Astrocyte (in vitro differentiated cells and primary cell): Measurements from ENCODE around the gene KYNU.
"Not testable (repeated sequence)": the region's sequence is repeated elsewhere in the genome, so short reads cannot be mapped to it uniquely, and the experiment has no call there.

Experiments
- EZH2 ChIP-seq: IDR thresholded peaks from 2 replicates; pipeline ENCODE4 v1.6.1; 2012; ENCODE audit warnings: mild to moderate bottlenecking, low read length, inconsistent platforms; ENCODE audit not compliant: insufficient read depth
- TF ChIP-seq, protein P1 (sequence below): IDR thresholded peaks from 2 replicates; pipeline ENCODE4 v1.5.1; 2011; ENCODE audit warnings: low read depth, mild to moderate bottlenecking, inconsistent platforms, low read length, moderate library complexity; ENCODE audit not compliant: insufficient read depth

DNA sequence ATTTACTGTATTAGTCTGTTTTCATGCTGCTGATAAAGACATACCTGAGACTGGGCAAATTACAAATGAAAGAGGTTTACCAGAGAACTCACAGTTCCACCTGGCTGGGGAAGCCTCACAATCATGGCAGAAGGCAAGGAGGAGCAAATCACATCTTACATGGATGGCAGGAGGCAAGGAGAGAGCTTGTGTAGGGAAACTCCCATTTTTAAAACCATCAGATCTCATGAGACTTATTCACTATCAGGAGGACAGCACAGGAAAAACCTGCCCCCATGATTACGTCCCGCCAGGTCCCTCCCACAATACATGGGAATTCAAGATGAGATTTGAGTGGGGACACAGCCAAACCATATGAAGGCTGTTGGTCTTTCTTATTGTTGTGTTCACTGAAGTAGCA, 72.9 kb downstream of the KYNU start:
- TF ChIP-seq, protein P1, sequence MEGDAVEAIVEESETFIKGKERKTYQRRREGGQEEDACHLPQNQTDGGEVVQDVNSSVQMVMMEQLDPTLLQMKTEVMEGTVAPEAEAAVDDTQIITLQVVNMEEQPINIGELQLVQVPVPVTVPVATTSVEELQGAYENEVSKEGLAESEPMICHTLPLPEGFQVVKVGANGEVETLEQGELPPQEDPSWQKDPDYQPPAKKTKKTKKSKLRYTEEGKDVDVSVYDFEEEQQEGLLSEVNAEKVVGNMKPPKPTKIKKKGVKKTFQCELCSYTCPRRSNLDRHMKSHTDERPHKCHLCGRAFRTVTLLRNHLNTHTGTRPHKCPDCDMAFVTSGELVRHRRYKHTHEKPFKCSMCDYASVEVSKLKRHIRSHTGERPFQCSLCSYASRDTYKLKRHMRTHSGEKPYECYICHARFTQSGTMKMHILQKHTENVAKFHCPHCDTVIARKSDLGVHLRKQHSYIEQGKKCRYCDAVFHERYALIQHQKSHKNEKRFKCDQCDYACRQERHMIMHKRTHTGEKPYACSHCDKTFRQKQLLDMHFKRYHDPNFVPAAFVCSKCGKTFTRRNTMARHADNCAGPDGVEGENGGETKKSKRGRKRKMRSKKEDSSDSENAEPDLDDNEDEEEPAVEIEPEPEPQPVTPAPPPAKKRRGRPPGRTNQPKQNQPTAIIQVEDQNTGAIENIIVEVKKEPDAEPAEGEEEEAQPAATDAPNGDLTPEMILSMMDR = not testable (repeated sequence)
- TF ChIP-seq EZH2 = not testable (repeated sequence)
